HL-60 (cell line): ENCODE measurements around the gene ZNF341.

ENCODE experiments used
- DNase-seq, 2 experiments: peaks; one replicate each; pipeline ENCODE4 v3.0.0-alpha.2; 2010 to 2020; ENCODE audit warnings: low read depth in 1 of 2, low spot score in 1 of 2
- H3K27ac ChIP-seq: fragments of 250-450 bp; sonication (Bioruptor Pico); replicated peaks from 2 replicates; pipeline ENCODE4 v1.5.1; 2020; ENCODE audit warnings: mild to moderate bottlenecking, moderate library complexity
- H3K27me3 ChIP-seq: fragments of 250-450 bp; sonication (Bioruptor Pico); 2 replicates; pipeline ENCODE4 v1.5.1; 2021; ENCODE audit warnings: mild to moderate bottlenecking, moderate library complexity; ENCODE audit not compliant: insufficient read depth, poor library complexity, severe bottlenecking
- H3K4me3 ChIP-seq: replicated peaks from 2 replicates; pipeline ENCODE4 v1.5.1; 2011; ENCODE audit warnings: mild to moderate bottlenecking, control low read depth, low read length; ENCODE audit not compliant: insufficient read depth
- GABPA ChIP-seq: IDR thresholded peaks from 2 replicates; pipeline ENCODE4 v1.6.1; 2012; ENCODE audit warnings: low read depth
- POLR2AphosphoS5 ChIP-seq: IDR thresholded peaks from 2 replicates; pipeline ENCODE4 v1.6.1; 2012; ENCODE audit warnings: low read depth
- SPI1 ChIP-seq: IDR thresholded peaks from 2 replicates; pipeline ENCODE4 v1.6.1; 2012; ENCODE audit warnings: low read depth, mild to moderate bottlenecking, borderline replicate concordance
- TF ChIP-seq, protein P1 (sequence below): IDR thresholded peaks from 2 replicates; pipeline ENCODE4 v1.6.1; 2012; ENCODE audit warnings: low read depth; ENCODE audit not compliant: insufficient replicate concordance
- TF ChIP-seq, protein P2 (sequence below): IDR thresholded peaks from one replicate; pipeline ENCODE4 v1.5.1; 2011; ENCODE audit warnings: low read length, control low read depth, inconsistent platforms; ENCODE audit not compliant: insufficient read depth

The ZNF341 gene

DNA sequence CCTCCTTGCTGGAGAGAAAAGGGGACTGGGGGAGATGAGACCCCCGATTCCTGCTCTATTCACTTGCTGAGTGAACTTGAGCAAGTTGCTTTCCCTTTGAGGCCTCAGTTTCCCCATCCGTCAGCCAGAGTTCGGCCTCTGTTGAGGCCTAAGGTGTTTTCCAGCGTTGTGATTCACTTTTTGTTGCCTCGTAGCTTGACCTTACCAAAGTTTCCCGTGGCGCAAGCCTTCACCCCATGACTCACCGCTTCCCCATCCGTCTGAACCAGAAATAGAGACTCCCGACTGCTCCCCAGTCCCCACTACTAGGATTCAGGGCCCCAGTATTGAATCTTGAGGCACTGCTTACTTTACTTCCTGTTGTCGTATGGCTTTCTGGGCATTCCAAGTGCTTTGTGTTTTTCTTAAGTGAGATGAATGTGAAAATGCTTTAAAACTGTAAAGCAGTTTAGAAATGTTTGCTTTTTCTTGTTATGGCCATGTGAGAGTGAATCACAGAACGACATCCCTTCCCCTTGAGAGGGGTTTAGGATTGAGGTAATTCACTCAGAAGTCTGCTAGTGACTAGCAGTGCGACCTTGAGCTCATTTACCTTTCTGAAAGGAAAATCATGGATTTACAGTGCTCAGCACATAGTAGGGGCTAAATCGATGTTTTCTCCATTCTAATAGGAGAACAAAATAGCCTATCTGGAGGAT lies 80.5 kb downstream of the ZNF341 start:
- TF ChIP-seq, protein P1, sequence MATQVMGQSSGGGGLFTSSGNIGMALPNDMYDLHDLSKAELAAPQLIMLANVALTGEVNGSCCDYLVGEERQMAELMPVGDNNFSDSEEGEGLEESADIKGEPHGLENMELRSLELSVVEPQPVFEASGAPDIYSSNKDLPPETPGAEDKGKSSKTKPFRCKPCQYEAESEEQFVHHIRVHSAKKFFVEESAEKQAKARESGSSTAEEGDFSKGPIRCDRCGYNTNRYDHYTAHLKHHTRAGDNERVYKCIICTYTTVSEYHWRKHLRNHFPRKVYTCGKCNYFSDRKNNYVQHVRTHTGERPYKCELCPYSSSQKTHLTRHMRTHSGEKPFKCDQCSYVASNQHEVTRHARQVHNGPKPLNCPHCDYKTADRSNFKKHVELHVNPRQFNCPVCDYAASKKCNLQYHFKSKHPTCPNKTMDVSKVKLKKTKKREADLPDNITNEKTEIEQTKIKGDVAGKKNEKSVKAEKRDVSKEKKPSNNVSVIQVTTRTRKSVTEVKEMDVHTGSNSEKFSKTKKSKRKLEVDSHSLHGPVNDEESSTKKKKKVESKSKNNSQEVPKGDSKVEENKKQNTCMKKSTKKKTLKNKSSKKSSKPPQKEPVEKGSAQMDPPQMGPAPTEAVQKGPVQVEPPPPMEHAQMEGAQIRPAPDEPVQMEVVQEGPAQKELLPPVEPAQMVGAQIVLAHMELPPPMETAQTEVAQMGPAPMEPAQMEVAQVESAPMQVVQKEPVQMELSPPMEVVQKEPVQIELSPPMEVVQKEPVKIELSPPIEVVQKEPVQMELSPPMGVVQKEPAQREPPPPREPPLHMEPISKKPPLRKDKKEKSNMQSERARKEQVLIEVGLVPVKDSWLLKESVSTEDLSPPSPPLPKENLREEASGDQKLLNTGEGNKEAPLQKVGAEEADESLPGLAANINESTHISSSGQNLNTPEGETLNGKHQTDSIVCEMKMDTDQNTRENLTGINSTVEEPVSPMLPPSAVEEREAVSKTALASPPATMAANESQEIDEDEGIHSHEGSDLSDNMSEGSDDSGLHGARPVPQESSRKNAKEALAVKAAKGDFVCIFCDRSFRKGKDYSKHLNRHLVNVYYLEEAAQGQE = no peak
- TF ChIP-seq POLR2AphosphoS5 (0 out of 2 replicates have a peak, but pooled peaks have one; percentile 29), GABPA (no peak), SPI1 (peak; percentile 38; the same call in 1 of the 2 replicates)
- TF ChIP-seq, protein P2, sequence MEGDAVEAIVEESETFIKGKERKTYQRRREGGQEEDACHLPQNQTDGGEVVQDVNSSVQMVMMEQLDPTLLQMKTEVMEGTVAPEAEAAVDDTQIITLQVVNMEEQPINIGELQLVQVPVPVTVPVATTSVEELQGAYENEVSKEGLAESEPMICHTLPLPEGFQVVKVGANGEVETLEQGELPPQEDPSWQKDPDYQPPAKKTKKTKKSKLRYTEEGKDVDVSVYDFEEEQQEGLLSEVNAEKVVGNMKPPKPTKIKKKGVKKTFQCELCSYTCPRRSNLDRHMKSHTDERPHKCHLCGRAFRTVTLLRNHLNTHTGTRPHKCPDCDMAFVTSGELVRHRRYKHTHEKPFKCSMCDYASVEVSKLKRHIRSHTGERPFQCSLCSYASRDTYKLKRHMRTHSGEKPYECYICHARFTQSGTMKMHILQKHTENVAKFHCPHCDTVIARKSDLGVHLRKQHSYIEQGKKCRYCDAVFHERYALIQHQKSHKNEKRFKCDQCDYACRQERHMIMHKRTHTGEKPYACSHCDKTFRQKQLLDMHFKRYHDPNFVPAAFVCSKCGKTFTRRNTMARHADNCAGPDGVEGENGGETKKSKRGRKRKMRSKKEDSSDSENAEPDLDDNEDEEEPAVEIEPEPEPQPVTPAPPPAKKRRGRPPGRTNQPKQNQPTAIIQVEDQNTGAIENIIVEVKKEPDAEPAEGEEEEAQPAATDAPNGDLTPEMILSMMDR = no peak
- Histone ChIP-seq H3K27me3 (no peaks in the 10 kb centered on the region), H3K27ac (peak overlapping the region; percentile 88), H3K4me3 (peak overlapping the region; percentile 88)
- DNase-seq = peak; percentile 82 to 86

DNA sequence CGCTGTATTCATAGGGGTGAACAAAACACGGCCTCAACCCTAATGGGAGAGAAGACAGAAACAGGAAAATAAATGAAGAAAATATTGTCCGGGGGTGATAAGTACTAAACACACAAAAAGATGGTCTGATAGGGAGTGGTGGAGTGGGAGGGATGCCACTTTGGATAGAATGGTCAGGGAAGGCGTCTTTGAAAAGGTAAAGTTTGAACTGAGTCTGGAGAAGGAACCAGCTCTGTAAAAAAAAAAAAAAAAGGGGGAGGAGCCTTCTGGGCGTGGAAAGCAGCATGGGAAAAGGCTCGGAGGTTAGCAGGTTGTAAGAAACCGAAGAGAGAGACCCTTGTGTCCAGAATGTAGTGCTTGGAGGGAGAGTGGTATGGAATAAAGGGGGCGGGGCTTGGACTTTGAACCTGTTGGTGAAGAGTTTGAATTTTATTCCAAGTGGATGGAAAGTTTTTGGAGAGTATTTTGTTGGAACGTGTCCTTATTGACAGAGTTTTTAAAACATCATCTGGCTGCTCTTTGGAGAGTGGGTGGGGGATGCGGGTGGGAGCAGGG lies 81.2 kb downstream of the ZNF341 start:
- TF ChIP-seq, protein P2 = no peak
- TF ChIP-seq POLR2AphosphoS5 (no peak), SPI1 (no peak), GABPA (no peak)
- TF ChIP-seq, protein P1 = no peak
- Histone ChIP-seq H3K27ac (peak overlapping the region; percentile 88), H3K4me3 (peak overlapping the region; percentile 88), H3K27me3 (no peaks in the 10 kb centered on the region)
- peak in 1 of 2 experiments; percentile 14 for DNase-seq

DNA sequence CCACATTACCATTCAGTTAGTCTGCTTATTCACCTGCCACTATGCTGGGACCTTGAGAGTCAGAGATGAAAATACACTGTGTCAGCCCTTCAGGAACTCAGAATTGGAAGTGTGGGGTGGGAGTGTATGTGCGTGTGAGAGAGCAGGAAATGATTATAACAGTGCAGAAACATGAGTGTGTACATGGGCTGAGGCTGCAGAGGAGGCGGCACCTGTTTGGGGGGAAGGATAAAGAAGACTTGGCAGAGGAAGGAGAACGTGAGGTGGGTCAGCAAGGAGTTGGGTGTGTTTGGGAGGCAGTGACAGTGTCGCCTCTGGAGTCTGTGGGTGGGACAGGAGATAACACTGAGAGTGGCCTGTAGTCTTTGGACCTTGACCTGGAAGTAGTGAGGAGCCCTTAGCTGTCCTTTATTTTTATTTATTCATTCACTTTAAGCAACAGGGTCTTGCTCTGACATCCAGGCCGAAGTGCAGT lies 82.5 kb downstream of the ZNF341 start:
- DNase-seq = no peak
- no peak for TF ChIP-seq SPI1
- TF ChIP-seq POLR2AphosphoS5 = no peak
- TF ChIP-seq, protein P2 = no peak
- no peak for TF ChIP-seq GABPA
- TF ChIP-seq, protein P1 = no peak
- no peak overlapping the region for H3K27ac ChIP-seq
- no peak overlapping the region for H3K4me3 ChIP-seq
- no peaks in the 10 kb centered on the region for H3K27me3 ChIP-seq
